Measurements from ENCODE around the gene RTN4RL2. TPM values are rescaled to one million over a fixed set of nuclear protein-coding genes. Genes with fewer than 3 reads are reported as not detected.

The RTN4RL2 gene
- total RNA-seq, 4 donors from 2014 or later, result 0.12 to 2.3 (median 0.27) TPM; not detected in 1

GRCh38 chr11:57417056-57417455 is 43.3 kb upstream of the RTN4RL2 start:
- Histone ChIP-seq H3K9me3 (no peaks in the 10 kb centered on the region), H3K27ac (peak overlapping the region in 2 of 4 donors; percentile 4 to 5), H3K36me3 (peaks cover 0 to 95% of the 10 kb centered on the region in 2 donors), H3K27me3 (no peaks in the 10 kb centered on the region), H3K4me1 (peaks cover 0 to 20% (median 9%) of the 10 kb centered on the region in 3 donors), H3K4me3 (no peak overlapping the region)
- ATAC-seq, result peak; percentile 74
- TF ChIP-seq POLR2A (IDR thresholded peaks at IDR 0.05) (no peak), EP300 (IDR thresholded peaks at IDR 0.05) (no peak), CTCF (IDR thresholded peaks at IDR 0.05) (no peak), POLR2AphosphoS5 (IDR thresholded peaks at IDR 0.05) (no peak)
- 33% methylated on average over 2 of the region's 4 CpGs; no CpG with 5 or more reads in 1 of the 2 donors for WGBS, 2 donors (ENCODE audit: low coverage in 1 of 2)

- Histone ChIP-seq H3K36me3 (peaks cover 0 to 95% of the 10 kb centered on the region in 2 donors), H3K27me3 (no peaks in the 10 kb centered on the region), H3K4me3 (no peak overlapping the region), H3K9me3 (no peaks in the 10 kb centered on the region), H3K27ac (no peak overlapping the region), H3K4me1 (peaks cover 0 to 28% (median 9%) of the 10 kb centered on the region in 3 donors)
- no peak for TF ChIP-seq CTCF (IDR thresholded peaks at IDR 0.05)
- no peak for TF ChIP-seq POLR2A (IDR thresholded peaks at IDR 0.05)
- no peak for TF ChIP-seq POLR2AphosphoS5 (IDR thresholded peaks at IDR 0.05)
- TF ChIP-seq EP300 (IDR thresholded peaks at IDR 0.05), result no peak
- ATAC-seq, result no peak
Measured at GRCh38 chr11:57418131-57418530, 42.2 kb upstream of the RTN4RL2 start.

GRCh38 chr11:57419146-57419545 is 41.2 kb upstream of the RTN4RL2 start:
- Histone ChIP-seq H3K4me1 (peaks cover 0 to 34% (median 15%) of the 10 kb centered on the region in 3 donors), H3K9me3 (no peaks in the 10 kb centered on the region), H3K4me3 (no peak overlapping the region), H3K27ac (no peak overlapping the region), H3K36me3 (peaks cover 0 to 95% of the 10 kb centered on the region in 2 donors), H3K27me3 (no peaks in the 10 kb centered on the region)
- TF ChIP-seq POLR2A (IDR thresholded peaks at IDR 0.05) (no peak), EP300 (IDR thresholded peaks at IDR 0.05) (no peak), CTCF (IDR thresholded peaks at IDR 0.05) (no peak), POLR2AphosphoS5 (IDR thresholded peaks at IDR 0.05) (no peak)
- no peak for ATAC-seq
- 92% methylated on average over 1 of the region's 3 CpGs; no CpG with 5 or more reads in 1 of the 2 donors for WGBS, 2 donors (ENCODE audit: low coverage in 1 of 2)

GRCh38 chr11:57421066-57421465 is 39.3 kb upstream of the RTN4RL2 start:
- H3K36me3 ChIP-seq, result peaks cover 0 to 76% of the 10 kb centered on the region in 2 donors
- peaks cover 11 to 53% (median 33%) of the 10 kb centered on the region in 3 donors for H3K4me1 ChIP-seq
- WGBS, 2 donors (ENCODE audit: low coverage in 1 of 2), result 86 to 100% methylated on average over 1 of the region's 4 CpGs
- no peak overlapping the region for H3K27ac ChIP-seq
- no peak for TF ChIP-seq POLR2AphosphoS5 (IDR thresholded peaks at IDR 0.05)
- no peak for TF ChIP-seq POLR2A (IDR thresholded peaks at IDR 0.05)
- TF ChIP-seq CTCF (IDR thresholded peaks at IDR 0.05), result no peak
- TF ChIP-seq EP300 (IDR thresholded peaks at IDR 0.05), result no peak
- no peak overlapping the region for H3K4me3 ChIP-seq
- H3K27me3 ChIP-seq, result no peaks in the 10 kb centered on the region
- ATAC-seq, result no peak
- no peaks in the 10 kb centered on the region for H3K9me3 ChIP-seq

GRCh38 chr11:57421805-57422204 is 38.5 kb upstream of the RTN4RL2 start:
- no peak overlapping the region for H3K27ac ChIP-seq
- peaks cover 0 to 69% of the 10 kb centered on the region in 2 donors for H3K36me3 ChIP-seq

More at GRCh38 chr11:57421805-57422204, 38.5 kb upstream of the RTN4RL2 start:
- TF ChIP-seq CTCF (IDR thresholded peaks at IDR 0.05), result no peak
- no peak for TF ChIP-seq EP300 (IDR thresholded peaks at IDR 0.05)
- TF ChIP-seq POLR2AphosphoS5 (IDR thresholded peaks at IDR 0.05), result no peak
- H3K9me3 ChIP-seq, result no peaks in the 10 kb centered on the region
- no peak overlapping the region for H3K4me3 ChIP-seq
- H3K4me1 ChIP-seq, result peaks cover 11 to 54% (median 37%) of the 10 kb centered on the region in 3 donors
- H3K27me3 ChIP-seq, result no peaks in the 10 kb centered on the region
- no peak for ATAC-seq

Measured in gastroesophageal sphincter (tissue), 4 donors.